ENCODE data around the gene HIP1R.
"Not testable (repeated sequence)": the region's sequence is repeated elsewhere in the genome, so short reads cannot be mapped to it uniquely, and the experiment has no call there.

The HIP1R gene

DNA sequence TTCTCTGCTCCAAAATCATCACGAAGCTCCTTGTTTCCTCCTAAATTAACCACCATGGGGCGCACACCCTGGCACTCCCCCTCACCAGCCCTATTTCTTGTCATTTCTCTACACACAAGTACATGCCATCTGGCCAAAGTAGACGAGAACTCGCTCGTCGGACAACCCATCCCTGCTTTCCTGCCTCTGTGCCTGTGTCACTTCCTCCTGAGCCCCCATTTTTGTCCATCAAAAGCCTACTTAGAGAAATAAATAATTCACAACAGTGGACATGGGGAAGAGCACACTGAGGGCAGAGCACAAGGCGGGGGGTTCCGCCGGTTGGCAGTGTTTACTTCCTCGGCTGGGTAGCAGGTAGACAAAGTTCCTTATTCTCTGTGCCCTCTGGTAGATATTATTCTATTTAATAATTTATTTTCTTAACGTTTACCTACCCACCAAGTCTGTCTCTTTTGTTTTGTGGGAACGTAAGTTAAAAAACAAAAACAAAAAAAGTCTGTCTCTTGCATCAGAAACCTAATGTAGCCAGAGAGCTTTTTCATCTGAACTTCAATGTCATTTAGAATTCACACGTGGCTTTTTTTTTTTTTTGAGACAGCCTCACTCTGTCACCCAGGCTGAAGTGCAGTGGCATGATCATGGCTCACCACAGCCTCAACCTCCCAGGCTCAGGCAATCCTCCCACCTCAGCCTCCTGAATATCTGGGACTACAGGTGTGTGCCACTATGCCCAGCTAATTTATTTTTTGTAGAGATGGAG, 54.7 kb downstream of the HIP1R start:
- Histone ChIP-seq H3K27ac (ENCODE audit: low read depth, low read length, severe bottlenecking) (no peak overlapping the region), H3K4me3 (ENCODE audit: extremely low read depth, insufficient read depth, low read length, poor library complexity, severe bottlenecking) (no peak overlapping the region), H3K36me3 (ENCODE audit: control insufficient read depth, insufficient read depth, low read length) (peaks cover 5% of the 10 kb centered on the region), H3K9me3 (ENCODE audit: control insufficient read depth, low read length) (no peaks in the 10 kb centered on the region), H3K4me1 (ENCODE audit: control insufficient read depth, insufficient read depth, low read length, poor library complexity, severe bottlenecking) (peaks cover 55% of the 10 kb centered on the region)
- WGBS, 2 experiments (ENCODE audit: insufficient coverage in 2 of 2): 85 to 95% methylated on average over 7 of the region's 13 CpGs

- 27 to 44% methylated on average over 7 to 9 of the region's 10 CpGs for WGBS, 2 experiments (ENCODE audit: insufficient coverage in 2 of 2)
- H3K36me3 ChIP-seq (ENCODE audit: control insufficient read depth, insufficient read depth, low read length): peaks cover 5% of the 10 kb centered on the region
- peak overlapping the region; percentile 1 for H3K4me3 ChIP-seq (ENCODE audit: extremely low read depth, insufficient read depth, low read length, poor library complexity, severe bottlenecking)
- peaks cover 51% of the 10 kb centered on the region for H3K4me1 ChIP-seq (ENCODE audit: control insufficient read depth, insufficient read depth, low read length, poor library complexity, severe bottlenecking)
- H3K27ac ChIP-seq (ENCODE audit: low read depth, low read length, severe bottlenecking): peak overlapping the region; percentile 43
- H3K9me3 ChIP-seq (ENCODE audit: control insufficient read depth, low read length): no peaks in the 10 kb centered on the region
Observed at GRCh38 chr12:122891661-122892525, 56.6 kb downstream of the HIP1R start.

GRCh38 chr12:122892724-122893123, 57.5 kb downstream of the HIP1R start:
- not testable (repeated sequence) for H3K4me3 ChIP-seq (ENCODE audit: extremely low read depth, insufficient read depth, low read length, poor library complexity, severe bottlenecking); H3K9me3 ChIP-seq (ENCODE audit: control insufficient read depth, low read length); H3K36me3 ChIP-seq (ENCODE audit: control insufficient read depth, insufficient read depth, low read length)
- peaks cover 43% of the 10 kb centered on the region for H3K4me1 ChIP-seq (ENCODE audit: control insufficient read depth, insufficient read depth, low read length, poor library complexity, severe bottlenecking)
- 97 to 98% methylated on average over 5 to 8 of the region's 9 CpGs for WGBS, 2 experiments (ENCODE audit: insufficient coverage in 2 of 2)
- peak overlapping the region; percentile 43 for H3K27ac ChIP-seq (ENCODE audit: low read depth, low read length, severe bottlenecking)

GRCh38 chr12:122893208-122894153, 58.2 kb downstream of the HIP1R start:
- WGBS, 2 experiments (ENCODE audit: insufficient coverage in 2 of 2): 97% methylated on average over 4 of the region's 7 CpGs; no CpG with 5 or more reads in 1 of the 2 experiments
- no peak overlapping the region for H3K4me3 ChIP-seq (ENCODE audit: extremely low read depth, insufficient read depth, low read length, poor library complexity, severe bottlenecking)
- H3K27ac ChIP-seq (ENCODE audit: low read depth, low read length, severe bottlenecking): no peak overlapping the region
- peaks cover 5% of the 10 kb centered on the region for H3K36me3 ChIP-seq (ENCODE audit: control insufficient read depth, insufficient read depth, low read length)
- H3K9me3 ChIP-seq (ENCODE audit: control insufficient read depth, low read length): no peaks in the 10 kb centered on the region
- H3K4me1 ChIP-seq (ENCODE audit: control insufficient read depth, insufficient read depth, low read length, poor library complexity, severe bottlenecking): peaks cover 37% of the 10 kb centered on the region

- H3K4me3 ChIP-seq (ENCODE audit: extremely low read depth, insufficient read depth, low read length, poor library complexity, severe bottlenecking): peak overlapping the region; percentile 88
- peaks cover 35% of the 10 kb centered on the region for H3K4me1 ChIP-seq (ENCODE audit: control insufficient read depth, insufficient read depth, low read length, poor library complexity, severe bottlenecking)
- 81 to 82% methylated on average over 13 to 14 of the region's 15 CpGs for WGBS, 2 experiments (ENCODE audit: insufficient coverage in 2 of 2)
- H3K9me3 ChIP-seq (ENCODE audit: control insufficient read depth, low read length): no peaks in the 10 kb centered on the region
- no peak overlapping the region for H3K27ac ChIP-seq (ENCODE audit: low read depth, low read length, severe bottlenecking)
- peaks cover 5% of the 10 kb centered on the region for H3K36me3 ChIP-seq (ENCODE audit: control insufficient read depth, insufficient read depth, low read length)
Observed at GRCh38 chr12:122894193-122895121, 59.2 kb downstream of the HIP1R start.

DNA sequence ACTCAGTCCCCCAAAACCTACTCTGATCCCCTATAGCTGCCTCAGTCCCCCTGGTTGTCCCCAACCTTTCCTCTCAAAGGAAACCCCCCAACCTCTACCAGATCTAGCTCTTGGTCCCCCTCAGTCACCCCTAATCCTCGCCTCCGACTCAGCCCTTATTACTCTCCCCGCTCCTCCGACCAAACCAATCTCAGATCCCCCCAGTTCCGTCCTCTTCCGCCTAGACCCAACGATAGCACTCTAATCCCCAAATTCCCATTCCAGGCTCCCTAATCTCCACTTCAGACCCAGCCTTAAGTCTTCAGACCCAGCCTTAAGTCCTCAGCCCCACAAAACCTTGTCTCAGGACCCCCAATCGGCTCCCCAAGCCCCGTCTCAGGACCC, 60.1 kb downstream of the HIP1R start:
- peak overlapping the region; percentile 47 for H3K27ac ChIP-seq (ENCODE audit: low read depth, low read length, severe bottlenecking)
- peaks cover 35% of the 10 kb centered on the region for H3K4me1 ChIP-seq (ENCODE audit: control insufficient read depth, insufficient read depth, low read length, poor library complexity, severe bottlenecking)
- H3K9me3 ChIP-seq (ENCODE audit: control insufficient read depth, low read length): no peaks in the 10 kb centered on the region
- peaks cover 5% of the 10 kb centered on the region for H3K36me3 ChIP-seq (ENCODE audit: control insufficient read depth, insufficient read depth, low read length)
- WGBS, 2 experiments (ENCODE audit: insufficient coverage in 2 of 2): 34 to 63% methylated on average over 7 to 8 of the region's 9 CpGs
- H3K4me3 ChIP-seq (ENCODE audit: extremely low read depth, insufficient read depth, low read length, poor library complexity, severe bottlenecking): peak overlapping the region; percentile 88

GRCh38 chr12:122895704-122896636, 60.7 kb downstream of the HIP1R start, which contains the start of gene VPS37B:
VPS37B (minus strand) TSS chr12:122896124; CDS start chr12:122896062, 62 bp downstream.
- Histone ChIP-seq H3K27ac (ENCODE audit: low read depth, low read length, severe bottlenecking) (peak within 1 kb of the TSS; percentile 47), H3K4me1 (ENCODE audit: control insufficient read depth, insufficient read depth, low read length, poor library complexity, severe bottlenecking) (peaks cover 30% of the 10 kb centered on the region), H3K9me3 (ENCODE audit: control insufficient read depth, low read length) (no peaks in the 10 kb centered on the region), H3K36me3 (ENCODE audit: control insufficient read depth, insufficient read depth, low read length) (peaks cover 5% of the 10 kb centered on the region), H3K4me3 (ENCODE audit: extremely low read depth, insufficient read depth, low read length, poor library complexity, severe bottlenecking) (peak within 1 kb of the TSS; percentile 88)
- 18 to 23% methylated on average over 59 to 74 of the region's 81 CpGs for WGBS, 2 experiments (ENCODE audit: insufficient coverage in 2 of 2)

DNA sequence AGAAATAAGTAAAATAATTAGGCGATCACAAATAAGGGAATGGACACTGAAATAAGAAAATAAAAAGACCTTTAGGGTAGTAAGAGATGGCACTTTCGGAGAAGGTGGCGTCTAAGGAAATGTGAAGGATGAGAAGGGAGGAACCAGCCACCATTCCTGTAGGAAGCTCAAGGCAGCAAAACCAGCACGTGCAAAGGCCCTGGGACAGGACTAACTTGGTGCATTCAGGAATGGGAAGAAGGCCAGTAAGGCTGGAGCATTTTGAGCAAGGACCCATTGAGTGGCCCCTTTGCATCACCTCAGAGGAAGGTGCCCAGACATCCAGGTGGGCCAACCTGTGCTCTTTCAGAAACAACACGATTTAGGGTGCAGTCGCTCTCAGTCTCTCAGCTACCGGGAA, 61.4 kb downstream of the HIP1R start:
- no peak overlapping the region for H3K27ac ChIP-seq (ENCODE audit: low read depth, low read length, severe bottlenecking)
- WGBS, 2 experiments (ENCODE audit: insufficient coverage in 2 of 2): 94% methylated on average over 5 to 7 of the region's 7 CpGs
- peaks cover 5% of the 10 kb centered on the region for H3K36me3 ChIP-seq (ENCODE audit: control insufficient read depth, insufficient read depth, low read length)
- no peaks in the 10 kb centered on the region for H3K9me3 ChIP-seq (ENCODE audit: control insufficient read depth, low read length)
- no peak overlapping the region for H3K4me3 ChIP-seq (ENCODE audit: extremely low read depth, insufficient read depth, low read length, poor library complexity, severe bottlenecking)
- H3K4me1 ChIP-seq (ENCODE audit: control insufficient read depth, insufficient read depth, low read length, poor library complexity, severe bottlenecking): peaks cover 24% of the 10 kb centered on the region

- H3K27ac ChIP-seq (ENCODE audit: low read depth, low read length, severe bottlenecking): no peak overlapping the region
- H3K4me3 ChIP-seq (ENCODE audit: extremely low read depth, insufficient read depth, low read length, poor library complexity, severe bottlenecking): no peak overlapping the region
- no peaks in the 10 kb centered on the region for H3K36me3 ChIP-seq (ENCODE audit: control insufficient read depth, insufficient read depth, low read length)
- 95 to 100% methylated on average over 1 to 4 of the region's 6 CpGs for WGBS, 2 experiments (ENCODE audit: insufficient coverage in 2 of 2)
- peaks cover 5% of the 10 kb centered on the region for H3K4me1 ChIP-seq (ENCODE audit: control insufficient read depth, insufficient read depth, low read length, poor library complexity, severe bottlenecking)
- H3K9me3 ChIP-seq (ENCODE audit: control insufficient read depth, low read length): no peaks in the 10 kb centered on the region
Observed at GRCh38 chr12:122899887-122900286, 64.6 kb downstream of the HIP1R start.
